HG02938 (cell line): ENCODE measurements around the gene ZFP36.
"Not testable (repeated sequence)": the region's sequence is repeated elsewhere in the genome, so short reads cannot be mapped to it uniquely, and the experiment has no call there.

ENCODE experiments used
- ATAC-seq: cut with Tn5 transposase; IDR thresholded peaks from one replicate; pipeline ENCODE4 v1.9.1; 2021; ENCODE audit warnings: mild to moderate bottlenecking, moderate library complexity; ENCODE audit not compliant: unreplicated experiment

Gene ZFP36

GRCh38 chr19:39406656-39407409 is at the start of gene ZFP36:
Gene ZFP36, plus strand, starts transcription at chr19:39406847. Its CDS starts 58 bp downstream, at chr19:39406905.
- ATAC-seq = peak; percentile 18

- no peak for ATAC-seq
These were observed 47.6 kb upstream of the ZFP36 start for GRCh38 chr19:39359026-39359425.

- no peak for ATAC-seq
These were observed 46.0 kb upstream of the ZFP36 start for GRCh38 chr19:39360599-39360998.

- no peak for ATAC-seq
These were observed 43.7 kb upstream of the ZFP36 start for GRCh38 chr19:39362682-39363657.

- no peak for ATAC-seq
These were observed 42.7 kb upstream of the ZFP36 start for GRCh38 chr19:39363901-39364457.

- no peak for ATAC-seq
These were observed 41.1 kb upstream of the ZFP36 start for GRCh38 chr19:39365531-39365930.

GRCh38 chr19:39369200-39369599 is 37.4 kb upstream of the ZFP36 start:
- ATAC-seq = no peak

- ATAC-seq = no peak
These were observed 35.9 kb upstream of the ZFP36 start for GRCh38 chr19:39370735-39371134.

GRCh38 chr19:39372047-39372802 is 34.4 kb upstream of the ZFP36 start:
- ATAC-seq = no peak

- no peak for ATAC-seq
These were observed 33.7 kb upstream of the ZFP36 start for GRCh38 chr19:39372941-39373340.

GRCh38 chr19:39375929-39376328 is 30.7 kb upstream of the ZFP36 start:
- ATAC-seq = no peak

GRCh38 chr19:39377373-39378362 is 29.0 kb upstream of the ZFP36 start:
- no peak for ATAC-seq

GRCh38 chr19:39379366-39379765 is 27.3 kb upstream of the ZFP36 start:
- ATAC-seq = not testable (repeated sequence)

- no peak for ATAC-seq
These were observed 26.7 kb upstream of the ZFP36 start for GRCh38 chr19:39379865-39380396.

- ATAC-seq = no peak
These were observed 25.8 kb upstream of the ZFP36 start for GRCh38 chr19:39380521-39381502.

- ATAC-seq = no peak
These were observed 24.6 kb upstream of the ZFP36 start for GRCh38 chr19:39381910-39382611.

GRCh38 chr19:39382991-39383828 is 23.4 kb upstream of the ZFP36 start:
- ATAC-seq = no peak
